G401 (cell line): ENCODE measurements around the gene GCAT. TPM values are rescaled to one million over a fixed set of nuclear protein-coding genes. Genes with fewer than 3 reads are reported as not detected.

Experiments
- DNase-seq: peaks from one replicate; pipeline ENCODE4 v3.0.0-alpha.2; 2015; ENCODE audit warnings: low spot score
- in situ Hi-C: cut with HindIII; loops from 2 replicates; pipeline ENCODE4 v1.10.0; 2016; ENCODE audit warnings: low sequenced_read_pairs, mixed read lengths
- total RNA-seq: library from RNA; depleted of rRNA; stranded (reverse); fragments of >200 nt; shearing (Covaris generic); gene quantifications from 2 replicates; pipeline ENCODE4 v1.2.3, GENCODE V29; 2014; rRNA removed

Gene GCAT
- 35.6 and 44.6 TPM in 2 replicates for total RNA-seq

GRCh38 chr22:37807410-37808293, at the start of gene GCAT:
GCAT (plus strand) TSS chr22:37807934; CDS start chr22:37807968, 34 bp downstream.
- in situ Hi-C loops, result no loop called here
- peak; percentile 97 for DNase-seq

GRCh38 chr22:37758694-37759093, 49.0 kb upstream of the GCAT start:
- in situ Hi-C loops, result no loop called here
- no peak for DNase-seq

GRCh38 chr22:37759281-37759680, 48.5 kb upstream of the GCAT start:
- DNase-seq, result no peak
- in situ Hi-C loops, result no loop called here

GRCh38 chr22:37760152-37760551, 47.6 kb upstream of the GCAT start:
- in situ Hi-C loops, result no loop called here
- DNase-seq, result no peak

GRCh38 chr22:37762389-37762836, 45.3 kb upstream of the GCAT start:
- DNase-seq, result no peak
- in situ Hi-C loops, result no loop called here

GRCh38 chr22:37763012-37763411, 44.7 kb upstream of the GCAT start:
- in situ Hi-C loops, result no loop called here
- DNase-seq, result no peak

- DNase-seq, result no peak
- in situ Hi-C loops, result no loop called here
Measured at GRCh38 chr22:37763652-37764051, 44.1 kb upstream of the GCAT start.

- in situ Hi-C loops, result no loop called here
- no peak for DNase-seq
Measured at GRCh38 chr22:37764622-37765021, 43.1 kb upstream of the GCAT start.

- DNase-seq, result peak; percentile 55
- in situ Hi-C loops, result no loop called here
Measured at GRCh38 chr22:37765498-37765897, 42.2 kb upstream of the GCAT start.

- DNase-seq, result no peak
- in situ Hi-C loops, result no loop called here
Measured at GRCh38 chr22:37765953-37766576, 41.7 kb upstream of the GCAT start.

GRCh38 chr22:37768273-37768672, 39.5 kb upstream of the GCAT start:
- in situ Hi-C loops, result no loop called here
- no peak for DNase-seq

GRCh38 chr22:37769056-37769455, 38.7 kb upstream of the GCAT start:
- in situ Hi-C loops, result no loop called here
- DNase-seq, result no peak

- in situ Hi-C loops, result loop anchor here (5.0 kb wide), 1 partner anchor 46 kb away; no protein-coding TSS in a partner anchor
- DNase-seq, result no peak
Measured at GRCh38 chr22:37771081-37771480, 36.7 kb upstream of the GCAT start.

GRCh38 chr22:37771702-37772427, 35.9 kb upstream of the GCAT start:
- in situ Hi-C loops, result loop anchor here (5.0 kb wide), 1 partner anchor 45 kb away; no protein-coding TSS in a partner anchor
- DNase-seq, result no peak

GRCh38 chr22:37774728-37775127, 33.0 kb upstream of the GCAT start:
- in situ Hi-C loops, result loop anchor here (5.0 kb wide), 1 partner anchor 43 kb away; no protein-coding TSS in a partner anchor
- DNase-seq, result no peak

GRCh38 chr22:37775785-37776638, 31.7 kb upstream of the GCAT start:
- in situ Hi-C loops, result no loop called here
- DNase-seq, result no peak

- in situ Hi-C loops, result no loop called here
- DNase-seq, result no peak
Measured at GRCh38 chr22:37776639-37777005, 31.1 kb upstream of the GCAT start.

GRCh38 chr22:37777122-37777687, 30.5 kb upstream of the GCAT start:
- DNase-seq, result no peak
- in situ Hi-C loops, result no loop called here
